ENCODE measurements around the gene CUL9. TPM values are rescaled to one million over a fixed set of nuclear protein-coding genes. Genes with fewer than 3 reads are reported as not detected.

The CUL9 gene
- total RNA-seq, 2 experiments from 2014 or later: 32.9 to 37.0 TPM

DNA sequence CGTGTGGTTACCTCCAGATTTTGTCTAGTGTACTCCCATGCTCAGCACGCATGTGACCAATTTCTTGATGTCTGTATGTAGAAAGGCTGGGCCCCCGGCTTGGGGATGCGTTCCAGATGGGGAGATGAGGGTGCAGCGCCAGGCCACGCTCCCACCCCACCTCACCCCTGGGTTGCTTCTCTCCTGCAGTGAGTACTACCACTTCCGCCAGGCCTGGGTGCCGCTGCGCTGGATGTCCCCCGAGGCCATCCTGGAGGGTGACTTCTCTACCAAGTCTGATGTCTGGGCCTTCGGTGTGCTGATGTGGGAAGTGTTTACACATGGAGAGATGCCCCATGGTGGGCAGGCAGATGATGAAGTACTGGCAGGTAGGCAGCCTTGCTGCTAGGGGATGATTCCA lies 22.4 kb upstream of the CUL9 start:
- Histone ChIP-seq H3K4me2 (ENCODE audit: low read length) (no peak overlapping the region), H3K27ac (ENCODE audit: low read depth, low read length, poor library complexity, severe bottlenecking) (no peak overlapping the region), H4K20me1 (ENCODE audit: insufficient read depth, low read length) (no peaks in the 10 kb centered on the region), H3K9me3 (ENCODE audit: low read length) (no peaks in the 10 kb centered on the region), H3K9me2 (ENCODE audit: insufficient read depth, low read length) (no peaks in the 10 kb centered on the region), H2AFZ (ENCODE audit: low read length) (no peak overlapping the region), H3K79me2 (ENCODE audit: insufficient read depth, low read depth, low read length) (no peaks in the 10 kb centered on the region), H3K36me3 (ENCODE audit: insufficient read depth, low read length) (no peaks in the 10 kb centered on the region), H3K4me1 (ENCODE audit: insufficient read depth, low read length, poor library complexity, severe bottlenecking) (no peaks in the 10 kb centered on the region), H3K4me3 (ENCODE audit: low read depth, low read length, poor library complexity, severe bottlenecking) (no peak overlapping the region)
- no TSS peak for BruUV-seq (replicated peaks)
- TF ChIP-seq, protein P1, sequence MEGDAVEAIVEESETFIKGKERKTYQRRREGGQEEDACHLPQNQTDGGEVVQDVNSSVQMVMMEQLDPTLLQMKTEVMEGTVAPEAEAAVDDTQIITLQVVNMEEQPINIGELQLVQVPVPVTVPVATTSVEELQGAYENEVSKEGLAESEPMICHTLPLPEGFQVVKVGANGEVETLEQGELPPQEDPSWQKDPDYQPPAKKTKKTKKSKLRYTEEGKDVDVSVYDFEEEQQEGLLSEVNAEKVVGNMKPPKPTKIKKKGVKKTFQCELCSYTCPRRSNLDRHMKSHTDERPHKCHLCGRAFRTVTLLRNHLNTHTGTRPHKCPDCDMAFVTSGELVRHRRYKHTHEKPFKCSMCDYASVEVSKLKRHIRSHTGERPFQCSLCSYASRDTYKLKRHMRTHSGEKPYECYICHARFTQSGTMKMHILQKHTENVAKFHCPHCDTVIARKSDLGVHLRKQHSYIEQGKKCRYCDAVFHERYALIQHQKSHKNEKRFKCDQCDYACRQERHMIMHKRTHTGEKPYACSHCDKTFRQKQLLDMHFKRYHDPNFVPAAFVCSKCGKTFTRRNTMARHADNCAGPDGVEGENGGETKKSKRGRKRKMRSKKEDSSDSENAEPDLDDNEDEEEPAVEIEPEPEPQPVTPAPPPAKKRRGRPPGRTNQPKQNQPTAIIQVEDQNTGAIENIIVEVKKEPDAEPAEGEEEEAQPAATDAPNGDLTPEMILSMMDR (conservative IDR thresholded peaks at IDR 0.05; ENCODE audit: low read length): no peak
- TF ChIP-seq EZH2phosphoT487 (IDR thresholded peaks at IDR 0.05; ENCODE audit: borderline replicate concordance, low read depth, low read length): no peak
- CTCF ChIA-PET (ENCODE audit: unreplicated experiment): no interaction called here
- DNase-seq (ENCODE audit: low spot score): no peak
- POLR2A ChIA-PET: no interaction called here
- intact Hi-C loops (cut with micrococcal nuclease; ENCODE audit: unreplicated experiment): no loop called here

DNA sequence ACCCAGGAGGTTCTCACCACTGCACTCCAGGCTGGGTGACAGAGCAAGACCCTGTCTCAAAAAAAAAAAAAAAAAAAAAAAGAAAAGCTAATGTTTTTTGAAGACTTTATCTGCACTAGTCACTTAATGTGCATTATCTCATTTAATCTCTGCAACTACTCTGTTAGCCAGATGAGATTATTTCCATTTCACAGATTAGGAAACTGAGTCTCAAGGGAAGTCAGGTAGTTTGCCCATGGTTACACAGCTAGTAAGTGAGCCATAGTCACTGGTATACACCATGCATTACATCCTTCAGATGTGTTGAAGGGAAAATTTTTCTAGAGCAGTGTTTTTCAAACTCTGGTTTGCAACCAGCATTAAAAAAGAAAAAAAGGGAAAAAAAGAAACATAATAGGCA lies 18.1 kb upstream of the CUL9 start:
- POLR2A ChIA-PET: interaction anchor here (0.7 to 1.2 kb wide), 2 partner anchors 67 to 215 kb away, joined by 3 to 4 read pairs; no protein-coding TSS in a partner anchor
- DNase-seq (ENCODE audit: low spot score): no peak
- Histone ChIP-seq H3K4me1 (ENCODE audit: insufficient read depth, low read length, poor library complexity, severe bottlenecking) (no peaks in the 10 kb centered on the region), H3K9me3 (ENCODE audit: low read length) (no peaks in the 10 kb centered on the region), H3K79me2 (ENCODE audit: insufficient read depth, low read depth, low read length) (no peaks in the 10 kb centered on the region), H3K9me2 (ENCODE audit: insufficient read depth, low read length) (no peaks in the 10 kb centered on the region), H3K4me3 (ENCODE audit: low read depth, low read length, poor library complexity, severe bottlenecking) (no peak overlapping the region), H4K20me1 (ENCODE audit: insufficient read depth, low read length) (no peaks in the 10 kb centered on the region), H3K27ac (ENCODE audit: low read depth, low read length, poor library complexity, severe bottlenecking) (no peak overlapping the region), H3K4me2 (ENCODE audit: low read length) (no peak overlapping the region), H3K36me3 (ENCODE audit: insufficient read depth, low read length) (no peaks in the 10 kb centered on the region), H2AFZ (ENCODE audit: low read length) (no peak overlapping the region)
- TF ChIP-seq, protein P1 (conservative IDR thresholded peaks at IDR 0.05; ENCODE audit: low read length): no peak
- no peak for TF ChIP-seq EZH2phosphoT487 (IDR thresholded peaks at IDR 0.05; ENCODE audit: borderline replicate concordance, low read depth, low read length)
- no TSS peak for BruUV-seq (replicated peaks)
- intact Hi-C loops (cut with micrococcal nuclease; ENCODE audit: unreplicated experiment): no loop called here
- CTCF ChIA-PET (ENCODE audit: unreplicated experiment): no interaction called here

DNA sequence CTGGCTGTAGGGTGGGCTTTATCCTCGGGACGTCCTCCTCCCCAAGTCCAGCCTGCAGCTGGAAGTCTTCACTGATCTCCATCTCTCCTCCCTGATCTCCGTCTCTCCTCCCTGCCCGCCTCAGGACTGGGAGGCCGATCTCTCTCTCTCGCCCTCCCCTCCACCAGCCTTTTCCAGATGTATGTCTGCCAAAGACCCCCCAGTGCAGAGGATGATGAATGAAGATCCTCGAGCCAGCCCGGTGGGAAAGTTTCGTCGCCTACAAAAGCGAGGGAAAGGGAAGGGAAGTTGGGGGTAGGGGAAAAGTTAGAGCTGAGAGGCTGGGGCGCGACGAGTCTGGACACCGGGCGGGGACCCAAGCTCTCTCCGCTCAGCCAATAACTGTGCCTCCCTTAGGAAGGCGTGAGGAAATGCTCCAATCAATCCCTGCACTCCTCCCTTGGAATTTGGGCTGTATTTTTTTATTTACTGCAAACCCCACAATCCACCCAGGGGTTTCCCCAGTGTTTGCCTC lies 11.5 kb upstream of the CUL9 start:
- no peaks in the 10 kb centered on the region for H3K9me3 ChIP-seq (ENCODE audit: low read length)
- TF ChIP-seq EZH2phosphoT487 (IDR thresholded peaks at IDR 0.05; ENCODE audit: borderline replicate concordance, low read depth, low read length): no peak
- TF ChIP-seq, protein P1 (conservative IDR thresholded peaks at IDR 0.05; ENCODE audit: low read length): no peak
- intact Hi-C loops (cut with micrococcal nuclease; ENCODE audit: unreplicated experiment): loop anchor here (5.0 to 10.0 kb wide), 3 partner anchors 307 to 606 kb away; partner anchors contain the start of genes TBCC, TJAP1 and UBR2
- H3K36me3 ChIP-seq (ENCODE audit: insufficient read depth, low read length): peaks cover 12% of the 10 kb centered on the region
- H3K79me2 ChIP-seq (ENCODE audit: insufficient read depth, low read depth, low read length): peaks cover 18% of the 10 kb centered on the region; the same call in 1 of the 2 replicates
- H3K4me1 ChIP-seq (ENCODE audit: insufficient read depth, low read length, poor library complexity, severe bottlenecking): peaks cover 34% of the 10 kb centered on the region
- no TSS peak for BruUV-seq (replicated peaks)
- no peak for DNase-seq (ENCODE audit: low spot score)
- peak overlapping the region; percentile 90 for H3K4me3 ChIP-seq (ENCODE audit: low read depth, low read length, poor library complexity, severe bottlenecking)
- ChIA-PET POLR2A (interaction anchor here (1.0 kb wide), 1 partner anchor 21 kb away, joined by 3 read pairs; no protein-coding TSS in a partner anchor), CTCF (ENCODE audit: unreplicated experiment) (no interaction called here)
- H3K9me2 ChIP-seq (ENCODE audit: insufficient read depth, low read length): no peaks in the 10 kb centered on the region
- H2AFZ ChIP-seq (ENCODE audit: low read length): peak overlapping the region; percentile 88; the same call in 1 of the 2 replicates
- H3K27ac ChIP-seq (ENCODE audit: low read depth, low read length, poor library complexity, severe bottlenecking): peak overlapping the region; percentile 31
- peak overlapping the region; percentile 92 for H3K4me2 ChIP-seq (ENCODE audit: low read length)
- peaks cover 22% of the 10 kb centered on the region for H4K20me1 ChIP-seq (ENCODE audit: insufficient read depth, low read length)
